Smooth muscle cell (in vitro differentiated cells): ENCODE measurements around the gene FMNL1. TPM values are rescaled to one million over a fixed set of nuclear protein-coding genes. Genes with fewer than 3 reads are reported as not detected.

Experiments used
- DNase-seq: peaks from one replicate; lab custom pipeline; 2025; ENCODE audit not compliant: unreplicated experiment; lab: John Stamatoyannopoulos, UW
- H2AFZ ChIP-seq: fragments of 200-600 bp; sonication (generic); 2 replicates; pipeline ENCODE4 v1.6.0; 2016; ENCODE audit warnings: antibody characterized with exemption, low read depth, mild to moderate bottlenecking
- H3F3A ChIP-seq: fragments of 200-600 bp; sonication (generic); 2 replicates; pipeline ENCODE4 v1.6.0; 2017; ENCODE audit warnings: antibody characterized with exemption, low read depth
- H3K27ac ChIP-seq: fragments of 200-600 bp; sonication (generic); 2 replicates; pipeline ENCODE4 v1.5.1; 2016; ENCODE audit warnings: low read depth, mild to moderate bottlenecking
- H3K27me3 ChIP-seq: fragments of 200-600 bp; sonication (generic); 2 replicates; pipeline ENCODE4 v1.6.1; 2016; ENCODE audit warnings: low read depth, mild to moderate bottlenecking
- H3K36me3 ChIP-seq: fragments of 200-600 bp; sonication (generic); 2 replicates; pipeline ENCODE4 v1.5.1; 2016; ENCODE audit warnings: low read depth
- H3K4me1 ChIP-seq: fragments of 200-600 bp; sonication (generic); 2 replicates; pipeline ENCODE4 v1.5.1; 2016; ENCODE audit warnings: low read depth
- H3K4me2 ChIP-seq: fragments of 200-600 bp; sonication (generic); 2 replicates; pipeline ENCODE4 v1.6.0; 2016; ENCODE audit warnings: mild to moderate bottlenecking
- H3K4me3 ChIP-seq: fragments of 200-600 bp; sonication (generic); 2 replicates; pipeline ENCODE4 v1.5.1; 2016; ENCODE audit warnings: mild to moderate bottlenecking
- H3K79me2 ChIP-seq: fragments of 200-600 bp; sonication (generic); 2 replicates; pipeline ENCODE4 v1.6.0; 2016; ENCODE audit warnings: low read depth, mild to moderate bottlenecking
- H3K9ac ChIP-seq: fragments of 200-600 bp; sonication (generic); 2 replicates; pipeline ENCODE4 v1.6.0; 2016; ENCODE audit warnings: low read depth
- H3K9me3 ChIP-seq: fragments of 200-600 bp; sonication (generic); replicated peaks from 2 replicates; pipeline ENCODE4 v1.5.1; 2016; ENCODE audit warnings: low read depth
- H4K20me1 ChIP-seq: fragments of 200-600 bp; sonication (generic); 2 replicates; pipeline ENCODE4 v1.6.0; 2016; ENCODE audit warnings: low read depth
- CTCF ChIP-seq: fragments of 200-600 bp; sonication (generic); IDR thresholded peaks from 2 replicates; pipeline ENCODE4 v1.5.1; 2017; ENCODE audit warnings: borderline replicate concordance, mild to moderate bottlenecking, antibody characterized with exemption; ENCODE audit not compliant: insufficient read depth, poor library complexity, severe bottlenecking
- WGBS: methylation state at CpG from one replicate; pipeline ENCODE4 v1.1.7; 2016; ENCODE audit warnings: low lambda C conversion rate; 5-methylcytosine and 5-hydroxymethylcytosine counted together
- polyA plus RNA-seq: library from polyadenylated mRNA; unstranded; fragments of >200 nt; fragmentation: Nextera tagmentation; extraction: Ambion mirVana; gene quantifications from 2 replicates; pipeline ENCODE4 v1.2.1, GENCODE V29; 2016
- total RNA-seq: library from RNA; depleted of rRNA; stranded (reverse); fragments of >200 nt; gene quantifications from 2 replicates; pipeline ENCODE4 v1.2.3, GENCODE V29; 2014

Gene FMNL1
- total and polyA plus RNA-seq, 2 experiments from 2014 or later, result 0.37 to 0.90 TPM

DNA sequence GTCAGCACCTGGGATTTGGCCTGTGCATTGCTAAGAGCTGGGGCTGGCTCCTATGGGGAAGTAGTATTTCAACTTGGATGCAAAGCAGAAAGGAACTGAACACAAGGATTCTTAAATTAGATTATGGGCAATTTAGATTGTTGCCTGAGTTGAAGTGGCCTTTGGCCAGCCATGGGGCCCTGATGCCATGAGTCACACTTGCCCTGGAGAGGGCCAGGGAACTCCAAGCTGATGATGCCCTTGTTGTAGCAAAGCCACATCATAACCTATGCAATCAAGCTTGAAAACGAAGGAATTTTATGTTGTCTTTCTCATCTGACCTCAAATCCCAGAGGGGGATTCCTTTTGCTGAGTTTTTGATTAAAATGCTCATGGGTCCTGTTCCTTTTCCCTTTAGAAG lies 44.1 kb downstream of the FMNL1 start:
- Histone ChIP-seq H3K27me3 (no peaks in the 10 kb centered on the region), H3K36me3 (no peaks in the 10 kb centered on the region), H3K4me1 (peaks cover 6% of the 10 kb centered on the region), H3F3A (no peaks in the 10 kb centered on the region), H4K20me1 (peaks cover 4% of the 10 kb centered on the region), H3K9me3 (no peaks in the 10 kb centered on the region), H3K79me2 (no peaks in the 10 kb centered on the region), H3K4me2 (no peak overlapping the region), H3K27ac (no peak overlapping the region), H3K9ac (no peak overlapping the region), H2AFZ (no peak overlapping the region), H3K4me3 (no peak overlapping the region)
- 93% methylated on average over 1 of the region's 1 CpG for WGBS
- TF ChIP-seq CTCF, result no peak
- no peak for DNase-seq

GRCh38 chr17:45266372-45266926 lies 44.8 kb downstream of the FMNL1 start:
- Histone ChIP-seq H3K4me1 (peaks cover 6% of the 10 kb centered on the region), H3F3A (no peaks in the 10 kb centered on the region), H3K36me3 (no peaks in the 10 kb centered on the region), H3K79me2 (no peaks in the 10 kb centered on the region), H4K20me1 (peaks cover 4% of the 10 kb centered on the region), H3K27me3 (no peaks in the 10 kb centered on the region), H3K27ac (no peak overlapping the region), H3K4me3 (no peak overlapping the region), H3K9me3 (no peaks in the 10 kb centered on the region), H3K4me2 (no peak overlapping the region), H3K9ac (no peak overlapping the region), H2AFZ (no peak overlapping the region)
- WGBS, result 97% methylated on average over 13 of the region's 13 CpGs
- TF ChIP-seq CTCF, result no peak
- DNase-seq, result no peak

DNA sequence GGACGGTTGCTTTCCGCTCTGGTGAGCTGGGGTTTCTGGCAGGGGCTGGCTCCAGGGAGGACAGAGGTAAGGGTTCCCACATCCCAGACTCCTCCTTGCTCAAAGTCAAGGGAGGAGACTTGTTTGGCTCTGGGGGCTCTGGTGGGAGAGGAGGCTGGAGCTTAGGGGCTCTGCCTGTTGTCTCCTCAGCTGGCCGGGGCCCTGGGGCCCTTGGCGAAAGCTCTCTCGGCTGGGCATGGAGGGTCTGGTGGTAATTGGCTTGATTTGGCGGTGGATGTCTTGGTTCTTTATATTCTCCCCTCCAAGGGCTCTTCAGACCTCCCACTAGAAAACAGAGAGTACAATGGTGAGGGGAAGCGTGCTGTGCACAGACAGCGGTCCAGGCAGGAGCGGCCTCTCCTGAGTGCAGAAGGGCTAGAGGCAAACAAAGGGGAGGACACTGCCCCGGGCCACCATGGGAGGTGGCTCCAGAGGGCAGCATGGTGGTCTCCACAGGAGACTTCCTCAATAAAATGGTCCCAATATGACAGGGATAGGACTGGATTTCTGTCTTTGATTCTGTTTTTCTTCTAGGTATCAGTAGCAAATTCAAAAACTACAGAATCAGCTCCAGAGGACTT lies 45.9 kb downstream of the FMNL1 start:
- Histone ChIP-seq H3K9ac (no peak overlapping the region), H3K9me3 (no peaks in the 10 kb centered on the region), H3K4me2 (no peak overlapping the region), H3K4me3 (no peak overlapping the region), H3K4me1 (no peaks in the 10 kb centered on the region), H3F3A (no peaks in the 10 kb centered on the region), H3K27ac (no peak overlapping the region), H4K20me1 (peaks cover 4% of the 10 kb centered on the region), H3K36me3 (no peaks in the 10 kb centered on the region), H2AFZ (no peak overlapping the region), H3K27me3 (no peaks in the 10 kb centered on the region), H3K79me2 (no peaks in the 10 kb centered on the region)
- no peak for DNase-seq
- WGBS, result over 99% methylated on average over 10 of the region's 10 CpGs
- no peak for TF ChIP-seq CTCF

DNA sequence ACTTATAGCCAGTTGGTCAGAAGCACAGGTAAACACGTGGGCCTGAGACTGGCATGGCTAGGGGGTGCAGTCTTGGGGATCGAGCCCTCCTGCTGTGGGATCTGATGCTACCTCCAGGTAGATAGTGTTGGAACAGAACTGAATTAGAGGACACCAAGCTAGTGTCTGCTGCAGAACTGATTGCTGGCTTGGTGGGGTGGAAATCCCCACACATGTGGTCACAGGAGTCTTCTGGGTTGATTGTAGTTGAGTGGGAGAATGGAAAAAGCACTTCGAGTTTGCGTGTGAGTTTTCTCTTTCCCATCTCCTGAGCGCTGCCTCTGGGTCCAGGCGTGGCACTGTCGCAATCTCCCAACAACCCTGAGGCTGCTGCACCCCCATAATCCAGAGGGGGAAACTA lies 48.2 kb downstream of the FMNL1 start:
- peaks cover 4% of the 10 kb centered on the region for H4K20me1 ChIP-seq
- no peak for DNase-seq
- H3K4me3 ChIP-seq, result no peak overlapping the region
- H3K27me3 ChIP-seq, result no peaks in the 10 kb centered on the region
- H3K27ac ChIP-seq, result no peak overlapping the region
- no peaks in the 10 kb centered on the region for H3F3A ChIP-seq
- no peak overlapping the region for H3K9ac ChIP-seq
- 96% methylated on average over 7 of the region's 7 CpGs for WGBS
- no peak for TF ChIP-seq CTCF
- no peaks in the 10 kb centered on the region for H3K79me2 ChIP-seq
- H3K4me2 ChIP-seq, result no peak overlapping the region
- no peaks in the 10 kb centered on the region for H3K9me3 ChIP-seq
- no peaks in the 10 kb centered on the region for H3K36me3 ChIP-seq
- H3K4me1 ChIP-seq, result no peaks in the 10 kb centered on the region
- no peak overlapping the region for H2AFZ ChIP-seq
